Neural progenitor cell (in vitro differentiated cells): ENCODE results near the gene ZNF397. TPM values are rescaled to one million over a fixed set of nuclear protein-coding genes. Genes with fewer than 3 reads are reported as not detected.

Source experiments
- DNase-seq: peaks from one replicate; pipeline ENCODE4 v3.0.0-alpha.2; 2016; ENCODE audit warnings: low spot score
- H2AFZ ChIP-seq: fragments of 200-600 bp; sonication (generic); replicated peaks from 2 replicates; pipeline ENCODE4 v1.6.1; 2016; ENCODE audit warnings: antibody characterized with exemption
- H3F3A ChIP-seq: fragments of 200-600 bp; sonication (generic); 2 replicates; pipeline ENCODE4 v1.6.1; 2016; ENCODE audit warnings: antibody characterized with exemption, low read depth
- H3K27ac ChIP-seq: fragments of 200-600 bp; sonication (generic); 2 replicates; pipeline ENCODE4 v1.5.1; 2016; ENCODE audit warnings: mild to moderate bottlenecking
- H3K27me3 ChIP-seq: fragments of 200-600 bp; sonication (generic); 2 replicates; pipeline ENCODE4 v1.6.1; 2016; ENCODE audit warnings: mild to moderate bottlenecking, moderate library complexity
- H3K36me3 ChIP-seq: fragments of 200-600 bp; sonication (generic); 2 replicates; pipeline ENCODE4 v1.5.1; 2016
- H3K4me1 ChIP-seq: fragments of 200-600 bp; sonication (generic); 2 replicates; pipeline ENCODE4 v1.6.1; 2016; ENCODE audit warnings: mixed run types
- H3K4me2 ChIP-seq: fragments of 200-600 bp; sonication (generic); 2 replicates; pipeline ENCODE4 v1.6.1; 2016
- H3K4me3 ChIP-seq: fragments of 200-600 bp; sonication (generic); 2 replicates; pipeline ENCODE4 v1.5.1; 2016
- H3K79me2 ChIP-seq: fragments of 200-600 bp; sonication (generic); 2 replicates; pipeline ENCODE4 v1.6.1; 2016; ENCODE audit warnings: low read depth
- H3K9ac ChIP-seq: fragments of 200-600 bp; sonication (generic); 2 replicates; pipeline ENCODE4 v1.6.1; 2016
- H3K9me3 ChIP-seq: fragments of 200-600 bp; sonication (generic); 2 replicates; pipeline ENCODE4 v1.5.1; 2016; ENCODE audit warnings: low read depth
- H4K20me1 ChIP-seq: fragments of 200-600 bp; sonication (generic); 2 replicates; pipeline ENCODE4 v1.6.1; 2016; ENCODE audit warnings: low read depth
- H3K27ac Mint-ChIP-seq: 3 replicates; pipeline ENCODE4 v1.8.0; 2021; ENCODE audit warnings: mixed read lengths
- H3K27me3 Mint-ChIP-seq: 2 replicates; pipeline ENCODE4 v1.8.0; 2022; ENCODE audit warnings: low read depth, mild to moderate bottlenecking, inconsistent platforms, moderate library complexity, mixed read lengths; ENCODE audit not compliant: insufficient read depth
- H3K36me3 Mint-ChIP-seq: 3 replicates; pipeline ENCODE4 v1.8.0; 2021; ENCODE audit warnings: mixed read lengths
- H3K4me1 Mint-ChIP-seq: 3 replicates; pipeline ENCODE4 v1.8.0; 2021; ENCODE audit warnings: mixed read lengths
- H3K4me3 Mint-ChIP-seq: 3 replicates; pipeline ENCODE4 v1.8.0; 2021; ENCODE audit warnings: mild to moderate bottlenecking, moderate library complexity, mixed read lengths
- H3K9me3 Mint-ChIP-seq: 3 replicates; pipeline ENCODE4 v1.8.0; 2020; ENCODE audit warnings: mixed read lengths
- EZH2 ChIP-seq: fragments of 200-600 bp; sonication (generic); IDR thresholded peaks from 2 replicates; pipeline ENCODE4 v1.6.1; 2017; ENCODE audit warnings: antibody characterized with exemption, mild to moderate bottlenecking, moderate library complexity
- EZH2phosphoT487 ChIP-seq: fragments of 200-600 bp; sonication (generic); IDR thresholded peaks from 2 replicates; pipeline ENCODE4 v1.6.1; 2017; ENCODE audit warnings: antibody characterized with exemption
- total RNA-seq: library from RNA; depleted of rRNA; stranded (reverse); fragments of >200 nt; gene quantifications from 2 replicates; pipeline ENCODE4 v1.2.3, GENCODE V29; 2015; ENCODE audit warnings: low replicate concordance
- TF ChIP-seq, protein P1 (sequence below): fragments of 200-600 bp; sonication (generic); IDR thresholded peaks from 2 replicates; pipeline ENCODE4 v1.5.1; 2017; ENCODE audit warnings: antibody characterized with exemption, mild to moderate bottlenecking

The ZNF397 gene
- total RNA-seq, 1 donor from 2014 or later = 93.0 TPM

DNA sequence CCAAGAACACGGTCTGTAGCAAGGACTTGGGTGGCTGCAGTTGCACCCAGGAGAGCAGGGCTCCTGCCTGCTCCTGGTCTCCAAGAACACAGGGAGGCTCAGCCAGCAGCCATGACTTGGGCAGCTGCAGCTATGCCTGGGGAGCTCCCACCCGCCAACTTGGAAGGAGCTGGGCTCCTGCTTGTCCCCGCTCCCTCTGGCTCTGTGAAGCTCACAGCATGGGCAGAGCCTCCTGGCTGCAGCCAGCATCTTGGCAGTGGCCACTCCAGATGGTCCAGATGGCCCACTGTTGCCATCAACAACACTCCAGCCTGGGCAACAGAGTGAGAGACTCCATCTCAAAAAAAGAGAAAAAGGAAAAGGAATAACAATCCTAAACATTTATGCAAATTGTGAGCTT lies 44.0 kb downstream of the ZNF397 start:
- H3K4me1 ChIP-seq = peaks cover 4% of the 10 kb centered on the region
- peaks cover 37% of the 10 kb centered on the region for H3K9me3 Mint-ChIP-seq
- TF ChIP-seq EZH2phosphoT487 (no peak), EZH2 (no peak)
- TF ChIP-seq, protein P1, sequence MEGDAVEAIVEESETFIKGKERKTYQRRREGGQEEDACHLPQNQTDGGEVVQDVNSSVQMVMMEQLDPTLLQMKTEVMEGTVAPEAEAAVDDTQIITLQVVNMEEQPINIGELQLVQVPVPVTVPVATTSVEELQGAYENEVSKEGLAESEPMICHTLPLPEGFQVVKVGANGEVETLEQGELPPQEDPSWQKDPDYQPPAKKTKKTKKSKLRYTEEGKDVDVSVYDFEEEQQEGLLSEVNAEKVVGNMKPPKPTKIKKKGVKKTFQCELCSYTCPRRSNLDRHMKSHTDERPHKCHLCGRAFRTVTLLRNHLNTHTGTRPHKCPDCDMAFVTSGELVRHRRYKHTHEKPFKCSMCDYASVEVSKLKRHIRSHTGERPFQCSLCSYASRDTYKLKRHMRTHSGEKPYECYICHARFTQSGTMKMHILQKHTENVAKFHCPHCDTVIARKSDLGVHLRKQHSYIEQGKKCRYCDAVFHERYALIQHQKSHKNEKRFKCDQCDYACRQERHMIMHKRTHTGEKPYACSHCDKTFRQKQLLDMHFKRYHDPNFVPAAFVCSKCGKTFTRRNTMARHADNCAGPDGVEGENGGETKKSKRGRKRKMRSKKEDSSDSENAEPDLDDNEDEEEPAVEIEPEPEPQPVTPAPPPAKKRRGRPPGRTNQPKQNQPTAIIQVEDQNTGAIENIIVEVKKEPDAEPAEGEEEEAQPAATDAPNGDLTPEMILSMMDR = no peak

DNA sequence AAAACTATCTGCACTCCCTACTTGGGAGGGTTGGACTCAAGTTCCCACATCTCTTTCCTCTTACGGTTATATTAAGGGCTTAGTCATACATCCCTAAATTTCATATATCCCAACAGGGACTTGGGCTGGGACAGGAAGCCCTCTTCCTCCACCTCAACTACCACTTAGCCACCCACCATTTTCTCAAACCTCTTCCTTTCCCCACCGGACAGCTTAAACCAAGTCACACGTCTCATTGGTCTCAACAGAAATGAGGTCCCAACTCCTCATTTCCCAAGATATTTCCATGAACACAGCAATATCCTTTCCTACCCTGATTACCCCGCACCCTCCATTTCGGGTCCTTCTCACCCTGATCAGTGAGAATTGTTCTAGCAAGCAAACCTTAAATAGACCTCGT lies 48.5 kb downstream of the ZNF397 start:
- Mint-ChIP-seq H3K4me3 (peak overlapping the region; percentile 99), H3K27ac (peak overlapping the region; percentile 97), H3K27me3 (peaks cover 6% of the 10 kb centered on the region), H3K36me3 (peaks cover 23% of the 10 kb centered on the region), H3K4me1 (peaks cover 17% of the 10 kb centered on the region), H3K9me3 (peaks cover 29% of the 10 kb centered on the region)
- no peak for DNase-seq
- H3K27ac ChIP-seq = no peak overlapping the region
- H3K9me3 ChIP-seq = peaks cover 6% of the 10 kb centered on the region
- no peaks in the 10 kb centered on the region for H3K36me3 ChIP-seq
- H3F3A ChIP-seq = peaks cover 8% of the 10 kb centered on the region
- peaks cover 64% of the 10 kb centered on the region for H3K79me2 ChIP-seq
- H3K4me2 ChIP-seq = peak overlapping the region; percentile 93
- TF ChIP-seq EZH2phosphoT487 (no peak), EZH2 (no peak)
- TF ChIP-seq, protein P1 = no peak
- peak overlapping the region; percentile 81 for H3K4me3 ChIP-seq
- peaks cover 10% of the 10 kb centered on the region for H3K4me1 ChIP-seq
- H3K9ac ChIP-seq = peak overlapping the region; percentile 65
- no peaks in the 10 kb centered on the region for H3K27me3 ChIP-seq
- peak overlapping the region; percentile 95 for H2AFZ ChIP-seq
- no peaks in the 10 kb centered on the region for H4K20me1 ChIP-seq

More for the DNA sequence above, 44.0 kb downstream of the ZNF397 start:
- no peak overlapping the region for H3K27ac ChIP-seq
- peaks cover 26% of the 10 kb centered on the region for H3K79me2 ChIP-seq
- H3K9ac ChIP-seq = no peak overlapping the region
- peaks cover 4% of the 10 kb centered on the region for H3K4me1 Mint-ChIP-seq
- H3K4me3 Mint-ChIP-seq = no peak overlapping the region
- no peaks in the 10 kb centered on the region for H4K20me1 ChIP-seq
- no peak overlapping the region for H3K27ac Mint-ChIP-seq
- DNase-seq = no peak
- H3K27me3 ChIP-seq = no peaks in the 10 kb centered on the region
- H3K36me3 ChIP-seq = no peaks in the 10 kb centered on the region
- peaks cover 11% of the 10 kb centered on the region for H3K36me3 Mint-ChIP-seq
- H2AFZ ChIP-seq = no peak overlapping the region
- H3K9me3 ChIP-seq = peaks cover 6% of the 10 kb centered on the region
- H3K4me2 ChIP-seq = no peak overlapping the region
- no peaks in the 10 kb centered on the region for H3K27me3 Mint-ChIP-seq
- peaks cover 7% of the 10 kb centered on the region for H3F3A ChIP-seq
- H3K4me3 ChIP-seq = no peak overlapping the region

DNA sequence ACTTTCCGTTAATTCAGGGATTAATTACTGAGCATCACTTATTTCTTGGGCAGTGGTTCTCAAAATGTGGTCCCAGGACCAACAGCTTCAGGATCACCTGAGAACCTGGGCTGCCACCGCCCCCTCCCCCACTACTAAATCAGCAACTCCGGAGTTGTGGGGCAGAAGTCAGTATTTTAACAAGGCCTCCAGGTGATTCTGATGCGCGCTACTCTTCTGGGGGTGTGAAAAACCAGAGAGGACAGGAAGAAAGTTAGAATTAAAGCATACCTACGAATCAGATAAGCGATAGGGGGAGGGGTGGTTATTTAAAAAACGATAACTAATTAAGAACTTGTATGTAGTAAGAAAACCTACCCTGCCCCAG lies 48.9 kb downstream of the ZNF397 start:
- Histone ChIP-seq H3F3A (peaks cover 8% of the 10 kb centered on the region), H2AFZ (peak overlapping the region; percentile 95), H3K4me2 (peak overlapping the region; percentile 93), H4K20me1 (no peaks in the 10 kb centered on the region), H3K36me3 (no peaks in the 10 kb centered on the region), H3K9me3 (peaks cover 6% of the 10 kb centered on the region), H3K79me2 (peaks cover 64% of the 10 kb centered on the region), H3K27me3 (no peaks in the 10 kb centered on the region), H3K4me3 (peak overlapping the region; percentile 81), H3K4me1 (peaks cover 10% of the 10 kb centered on the region), H3K27ac (no peak overlapping the region), H3K9ac (peak overlapping the region; percentile 65)
- peak; percentile 8 for DNase-seq
- Mint-ChIP-seq H3K36me3 (peaks cover 27% of the 10 kb centered on the region), H3K27ac (peak overlapping the region; percentile 97), H3K9me3 (peaks cover 29% of the 10 kb centered on the region), H3K27me3 (peaks cover 6% of the 10 kb centered on the region), H3K4me1 (peaks cover 17% of the 10 kb centered on the region), H3K4me3 (peak overlapping the region; percentile 99)
- TF ChIP-seq EZH2 = no peak
- TF ChIP-seq EZH2phosphoT487 = no peak
- TF ChIP-seq, protein P1 = no peak
